NT2/D1 (cell line): ENCODE measurements around the gene MFSD2A.

Source experiments
- DNase-seq: peaks from one replicate; pipeline ENCODE4 v3.0.0-alpha.2; 2011; ENCODE audit warnings: low read depth, low spot score
- H3K27me3 ChIP-seq: 2 replicates; pipeline ENCODE4 v1.6.0; 2011; ENCODE audit warnings: mild to moderate bottlenecking; ENCODE audit not compliant: insufficient read length, insufficient read depth
- H3K36me3 ChIP-seq: 2 replicates; pipeline ENCODE4 v1.6.1; 2011; ENCODE audit warnings: mild to moderate bottlenecking, low read length, mixed read lengths; ENCODE audit not compliant: insufficient read depth, insufficient read length
- H3K4me1 ChIP-seq: 2 replicates; pipeline ENCODE4 v1.5.1; 2011; ENCODE audit not compliant: insufficient read depth, insufficient read length
- H3K4me3 ChIP-seq: 2 replicates; pipeline ENCODE4 v1.5.1; 2011; ENCODE audit warnings: low read depth; ENCODE audit not compliant: insufficient read length
- H3K9ac ChIP-seq: 2 replicates; pipeline ENCODE4 v1.6.0; 2011; ENCODE audit warnings: low read depth; ENCODE audit not compliant: insufficient read length
- H3K9me3 ChIP-seq: 2 replicates; pipeline ENCODE4 v1.5.1; 2011; ENCODE audit warnings: mild to moderate bottlenecking, low read length; ENCODE audit not compliant: insufficient read depth
- SUZ12 ChIP-seq: IDR thresholded peaks from 2 replicates; pipeline ENCODE4 v1.6.1; 2011; ENCODE audit not compliant: insufficient read length, insufficient read depth; ENCODE audit errors: extremely low read depth
- YY1 ChIP-seq: IDR thresholded peaks from 2 replicates; pipeline ENCODE4 v1.6.1; 2011; ENCODE audit not compliant: insufficient read length, insufficient read depth
- ZNF274 ChIP-seq: IDR thresholded peaks from 2 replicates; pipeline ENCODE4 v1.6.1; 2011; ENCODE audit warnings: mild to moderate bottlenecking, low read depth, low read length

The MFSD2A gene

DNA sequence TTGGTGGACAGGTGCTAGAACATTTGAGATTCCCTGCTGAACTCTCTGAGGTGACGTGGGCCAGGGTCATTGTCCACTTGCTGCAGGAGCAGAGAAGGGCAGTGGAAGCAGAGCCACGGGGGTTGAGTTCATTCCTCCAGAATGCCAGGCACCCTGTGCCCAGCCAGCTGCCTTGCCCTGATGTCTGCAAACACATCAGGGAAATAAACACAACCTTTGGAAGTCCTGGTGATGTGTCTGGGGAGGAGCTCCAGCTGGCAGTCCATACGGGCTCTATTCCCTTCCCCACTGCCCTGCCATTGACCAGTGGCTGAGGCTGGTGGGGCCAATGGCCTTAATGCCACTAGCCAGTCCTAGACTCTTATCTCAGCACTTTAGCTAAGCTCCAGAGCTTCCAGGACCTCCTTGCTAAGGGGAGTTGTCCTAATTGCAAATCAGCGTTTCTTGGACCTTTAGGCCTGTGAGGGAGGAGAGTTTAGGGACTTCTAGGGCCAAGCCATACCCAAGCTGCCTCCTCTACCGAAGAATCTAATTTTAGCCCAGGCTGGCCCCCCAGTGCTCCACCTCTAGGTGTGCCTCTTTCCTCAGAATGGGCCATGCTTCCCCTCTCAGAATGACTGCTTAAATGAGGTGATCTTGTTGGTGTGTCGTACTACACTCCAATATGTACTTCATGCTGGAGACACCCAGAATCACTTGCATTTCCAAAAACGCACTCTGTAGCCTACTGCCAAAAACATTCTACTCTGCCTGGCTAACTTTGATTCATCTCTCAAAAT lies 25.9 kb upstream of the MFSD2A start:
- no peaks in the 10 kb centered on the region for H3K4me1 ChIP-seq
- H3K9me3 ChIP-seq, result no peaks in the 10 kb centered on the region
- no peak for DNase-seq
- TF ChIP-seq SUZ12, result no peak
- no peak for TF ChIP-seq ZNF274
- TF ChIP-seq YY1, result no peak
- H3K27me3 ChIP-seq, result peaks cover 8% of the 10 kb centered on the region
- no peak overlapping the region for H3K4me3 ChIP-seq
- H3K9ac ChIP-seq, result no peak overlapping the region
- H3K36me3 ChIP-seq, result no peaks in the 10 kb centered on the region

GRCh38 chr1:39933956-39934941 lies 20.7 kb upstream of the MFSD2A start:
- Histone ChIP-seq H3K27me3 (no peaks in the 10 kb centered on the region), H3K4me1 (peaks cover 3% of the 10 kb centered on the region), H3K9ac (no peak overlapping the region), H3K36me3 (no peaks in the 10 kb centered on the region), H3K9me3 (no peaks in the 10 kb centered on the region), H3K4me3 (no peak overlapping the region)
- DNase-seq, result no peak
- TF ChIP-seq SUZ12 (no peak), ZNF274 (no peak), YY1 (no peak)

GRCh38 chr1:39936724-39937491 lies 18.0 kb upstream of the MFSD2A start:
- H3K9ac ChIP-seq, result no peak overlapping the region
- H3K4me1 ChIP-seq, result peaks cover 3% of the 10 kb centered on the region
- no peaks in the 10 kb centered on the region for H3K36me3 ChIP-seq
- no peak for DNase-seq
- no peak for TF ChIP-seq YY1
- TF ChIP-seq SUZ12, result no peak
- TF ChIP-seq ZNF274, result no peak
- no peaks in the 10 kb centered on the region for H3K27me3 ChIP-seq
- no peaks in the 10 kb centered on the region for H3K9me3 ChIP-seq
- H3K4me3 ChIP-seq, result no peak overlapping the region

DNA sequence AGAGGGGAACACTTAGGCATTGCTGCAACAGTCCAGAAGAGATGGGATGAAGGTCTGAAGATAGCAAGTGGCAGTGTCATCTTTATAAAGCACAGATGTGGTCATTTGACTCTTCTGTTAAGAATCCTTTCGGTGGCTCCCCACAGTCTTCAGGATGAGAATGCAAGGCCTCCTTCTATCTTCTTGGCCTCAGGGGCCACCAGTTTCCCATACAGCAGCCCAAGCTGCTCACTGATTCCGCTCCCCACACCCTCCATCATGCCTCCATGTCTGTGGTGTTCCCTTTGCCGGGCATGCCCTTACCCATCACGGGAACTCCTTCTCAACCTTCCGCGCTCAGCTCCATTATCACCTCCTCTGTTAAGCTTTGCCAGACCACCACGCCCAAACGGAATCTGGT lies 16.1 kb upstream of the MFSD2A start:
- no peaks in the 10 kb centered on the region for H3K36me3 ChIP-seq
- H3K9ac ChIP-seq, result no peak overlapping the region
- no peak for TF ChIP-seq YY1
- no peak for TF ChIP-seq ZNF274
- no peak for TF ChIP-seq SUZ12
- peaks cover 3% of the 10 kb centered on the region for H3K4me1 ChIP-seq
- H3K9me3 ChIP-seq, result no peaks in the 10 kb centered on the region
- H3K4me3 ChIP-seq, result no peak overlapping the region
- no peaks in the 10 kb centered on the region for H3K27me3 ChIP-seq
- DNase-seq, result no peak

GRCh38 chr1:39940253-39940652 lies 14.7 kb upstream of the MFSD2A start:
- H3K4me1 ChIP-seq, result no peaks in the 10 kb centered on the region
- no peaks in the 10 kb centered on the region for H3K27me3 ChIP-seq
- no peak for TF ChIP-seq YY1
- TF ChIP-seq ZNF274, result no peak
- no peak for TF ChIP-seq SUZ12
- H3K9ac ChIP-seq, result no peak overlapping the region
- no peak for DNase-seq
- H3K36me3 ChIP-seq, result no peaks in the 10 kb centered on the region
- no peak overlapping the region for H3K4me3 ChIP-seq
- H3K9me3 ChIP-seq, result no peaks in the 10 kb centered on the region

- H3K4me3 ChIP-seq, result no peak overlapping the region
- DNase-seq, result no peak
- no peak overlapping the region for H3K9ac ChIP-seq
- H3K4me1 ChIP-seq, result no peaks in the 10 kb centered on the region
- no peaks in the 10 kb centered on the region for H3K9me3 ChIP-seq
- no peaks in the 10 kb centered on the region for H3K36me3 ChIP-seq
- H3K27me3 ChIP-seq, result no peaks in the 10 kb centered on the region
- no peak for TF ChIP-seq ZNF274
- TF ChIP-seq YY1, result no peak
- TF ChIP-seq SUZ12, result no peak
Measured at GRCh38 chr1:39940980-39941871, 13.7 kb upstream of the MFSD2A start.
